ENCODE data around the gene SRL. TPM values are rescaled to one million over a fixed set of nuclear protein-coding genes. Genes with fewer than 3 reads are reported as not detected.

The SRL gene
- total and polyA plus RNA-seq, 2 of the 13 experiments (the other 11 are each of a cell fraction or from before 2014, with no cell fraction given), result 0.05 TPM; not detected in 1

DNA sequence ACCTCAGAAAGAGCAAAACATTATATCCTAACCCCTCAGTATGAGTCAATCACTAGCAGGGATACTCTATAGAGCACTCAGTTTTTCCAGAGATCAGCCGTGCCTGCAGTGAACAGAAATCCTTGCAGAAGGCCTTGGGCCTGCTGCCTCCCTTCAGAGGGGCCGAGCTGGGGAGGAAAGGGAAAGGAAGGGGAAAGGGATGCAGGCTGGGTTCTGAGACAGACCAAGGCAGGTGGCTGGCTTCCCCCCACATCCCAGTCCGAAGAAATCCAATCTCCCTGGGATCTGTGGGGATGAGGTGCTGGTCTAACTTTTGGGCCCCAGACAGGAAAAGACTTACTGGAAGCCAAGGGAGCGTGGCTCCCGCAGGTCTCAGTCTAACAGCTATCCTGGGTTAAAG, 25.3 kb downstream of the SRL start (continued):
- TF ChIP-seq, protein P1, sequence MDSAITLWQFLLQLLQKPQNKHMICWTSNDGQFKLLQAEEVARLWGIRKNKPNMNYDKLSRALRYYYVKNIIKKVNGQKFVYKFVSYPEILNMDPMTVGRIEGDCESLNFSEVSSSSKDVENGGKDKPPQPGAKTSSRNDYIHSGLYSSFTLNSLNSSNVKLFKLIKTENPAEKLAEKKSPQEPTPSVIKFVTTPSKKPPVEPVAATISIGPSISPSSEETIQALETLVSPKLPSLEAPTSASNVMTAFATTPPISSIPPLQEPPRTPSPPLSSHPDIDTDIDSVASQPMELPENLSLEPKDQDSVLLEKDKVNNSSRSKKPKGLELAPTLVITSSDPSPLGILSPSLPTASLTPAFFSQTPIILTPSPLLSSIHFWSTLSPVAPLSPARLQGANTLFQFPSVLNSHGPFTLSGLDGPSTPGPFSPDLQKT (CRISPR knock-in tag; IDR thresholded peaks at IDR 0.05; ENCODE audit: borderline replicate concordance), result no peak
- TF ChIP-seq ZBTB38 (CRISPR knock-in tag; IDR thresholded peaks at IDR 0.05) (no peak), CBX1 (IDR thresholded peaks at IDR 0.05; ENCODE audit: low read depth) (no peak), PRPF4 (IDR thresholded peaks at IDR 0.05; ENCODE audit: low read depth, low read length, poor library complexity, severe bottlenecking) (no peak), ZNF431 (CRISPR knock-in tag; IDR thresholded peaks at IDR 0.05; ENCODE audit: borderline replicate concordance, low read depth) (no peak), FOXP1 (IDR thresholded peaks at IDR 0.05) (no peak), FOXP1 (CRISPR knock-in tag; IDR thresholded peaks at IDR 0.05) (no peak)

DNA sequence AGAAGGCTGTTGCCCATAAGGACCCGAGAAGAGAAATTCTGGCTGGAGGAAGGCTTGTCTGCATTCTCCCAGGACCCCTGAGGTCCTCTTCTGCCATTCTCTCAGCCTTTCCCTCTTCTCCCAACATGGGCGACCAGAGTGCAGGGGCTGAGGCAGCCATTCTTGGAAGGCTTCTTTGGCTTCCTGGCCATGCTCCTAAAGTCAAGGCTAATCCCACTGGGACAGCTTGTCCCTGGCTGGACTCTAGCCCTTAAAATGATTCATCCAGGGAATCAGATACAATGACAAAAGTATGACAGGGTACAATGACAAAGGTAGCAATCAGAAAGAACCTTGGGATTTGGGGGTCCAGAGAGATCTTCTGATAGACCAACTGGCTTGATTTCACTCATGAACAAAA, 26.8 kb downstream of the SRL start:
- BruUV-seq (replicated peaks), result no TSS peak
- FAIRE-seq (no peak), ATAC-seq (no peak), DNase-seq (ENCODE audit: low spot score) (no peak)
- no peaks in the 10 kb centered on the region for H3K79me2 ChIP-seq (ENCODE audit: insufficient read depth, low read length)
- no peak overlapping the region for H2AFZ ChIP-seq (ENCODE audit: low read length)
- H3K9me3 ChIP-seq (ENCODE audit: low read length), result no peaks in the 10 kb centered on the region
- no peak overlapping the region for H3K4me3 ChIP-seq (replicated peaks in 1 of 3; ENCODE audit: insufficient read depth in 1 of 3, low read depth in 2 of 3, low read length in 3 of 3)
- peaks cover 5 to 37% of the 10 kb centered on the region in 2 experiments; a peak in 4 of 5 replicates for H3K27me3 ChIP-seq (ENCODE audit: control insufficient read depth in 1 of 2, insufficient read depth in 2 of 2, low read length in 2 of 2)
- H3K4me2 ChIP-seq (ENCODE audit: low read depth, low read length), result no peak overlapping the region
- intact Hi-C loops (cut with micrococcal nuclease; ENCODE audit: unreplicated experiment), result no loop called here
- peaks cover 32% of the 10 kb centered on the region for H3K4me1 ChIP-seq (ENCODE audit: insufficient read depth, low read length)
- in situ Hi-C loops (cut with HindIII; ENCODE audit: extremely low pct_ligation_motif_present, low pct_unique_long_range_greater_than_20kb), result no loop called here
- ChIA-PET CTCF (ENCODE audit: low intra/inter-chr PET ratio, low total read pairs) (no interaction called here), POLR2A (no interaction called here)
- no peak overlapping the region for H3K9ac ChIP-seq (ENCODE audit: insufficient read depth, low read depth, low read length)
- TF ChIP-seq KLF6 (CRISPR knock-in tag; IDR thresholded peaks at IDR 0.05) (no peak), ZNF441 (CRISPR knock-in tag; IDR thresholded peaks at IDR 0.05; ENCODE audit: borderline replicate concordance) (no peak)
- 82% methylated on average over 2 of the region's 2 CpGs for WGBS (ENCODE audit: low lambda C conversion rate)
- H4K20me1 ChIP-seq (ENCODE audit: insufficient read depth, low read length), result no peaks in the 10 kb centered on the region
- H3K27ac ChIP-seq (ENCODE audit: extremely low read length, insufficient read depth, low read length), result no peak overlapping the region
- H3K36me3 ChIP-seq (replicated peaks in 1 of 2; ENCODE audit: control insufficient read depth in 1 of 2, insufficient read depth in 2 of 2, low read length in 2 of 2), result no peaks in the 10 kb centered on the region

All from HepG2 (cell line).